ENCODE measurements around the gene SLC19A1.

DNA sequence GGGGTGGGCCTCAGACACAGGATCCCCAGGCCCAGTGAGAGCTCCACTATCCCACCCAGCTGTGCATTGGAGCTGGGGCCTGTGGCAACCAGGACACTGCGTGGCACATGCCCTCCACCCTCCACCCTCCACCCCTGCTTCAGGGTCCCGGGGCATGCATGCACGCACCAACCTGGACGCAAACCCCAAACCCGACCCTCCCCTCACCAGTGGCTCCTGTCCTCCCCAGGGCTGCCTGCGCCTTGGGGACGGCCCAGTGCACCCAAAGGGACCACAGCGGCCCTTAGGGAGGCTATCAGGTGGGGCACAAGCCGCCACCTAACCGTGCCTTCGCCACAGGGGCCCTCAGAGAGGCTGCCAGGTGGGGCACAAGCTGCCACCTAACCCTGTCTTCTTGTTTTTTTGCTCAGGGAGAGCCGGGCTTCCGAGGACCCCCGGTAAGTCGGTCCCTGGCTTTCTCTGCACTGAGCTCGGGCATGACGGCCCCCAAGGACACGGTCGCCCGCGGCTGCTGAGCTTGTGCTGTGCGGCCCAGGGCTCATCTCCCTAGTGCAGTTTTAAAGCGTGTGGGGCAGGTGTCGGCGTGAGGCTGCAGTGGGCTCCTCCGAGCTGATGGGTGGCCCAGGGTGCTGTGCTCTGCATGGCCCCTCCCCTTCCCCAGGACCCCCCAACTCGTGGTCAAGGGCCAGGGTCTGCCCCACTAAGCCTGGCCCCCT, 47.9 kb downstream of the SLC19A1 start:
- TF ChIP-seq, protein P1, sequence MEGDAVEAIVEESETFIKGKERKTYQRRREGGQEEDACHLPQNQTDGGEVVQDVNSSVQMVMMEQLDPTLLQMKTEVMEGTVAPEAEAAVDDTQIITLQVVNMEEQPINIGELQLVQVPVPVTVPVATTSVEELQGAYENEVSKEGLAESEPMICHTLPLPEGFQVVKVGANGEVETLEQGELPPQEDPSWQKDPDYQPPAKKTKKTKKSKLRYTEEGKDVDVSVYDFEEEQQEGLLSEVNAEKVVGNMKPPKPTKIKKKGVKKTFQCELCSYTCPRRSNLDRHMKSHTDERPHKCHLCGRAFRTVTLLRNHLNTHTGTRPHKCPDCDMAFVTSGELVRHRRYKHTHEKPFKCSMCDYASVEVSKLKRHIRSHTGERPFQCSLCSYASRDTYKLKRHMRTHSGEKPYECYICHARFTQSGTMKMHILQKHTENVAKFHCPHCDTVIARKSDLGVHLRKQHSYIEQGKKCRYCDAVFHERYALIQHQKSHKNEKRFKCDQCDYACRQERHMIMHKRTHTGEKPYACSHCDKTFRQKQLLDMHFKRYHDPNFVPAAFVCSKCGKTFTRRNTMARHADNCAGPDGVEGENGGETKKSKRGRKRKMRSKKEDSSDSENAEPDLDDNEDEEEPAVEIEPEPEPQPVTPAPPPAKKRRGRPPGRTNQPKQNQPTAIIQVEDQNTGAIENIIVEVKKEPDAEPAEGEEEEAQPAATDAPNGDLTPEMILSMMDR (IDR thresholded peaks at IDR 0.05) = no peak
- TF ChIP-seq POLR2A (IDR thresholded peaks at IDR 0.05) = no peak

Measured in Peyer's patch (tissue), 4 donors.